Activated CD8-positive, alpha-beta memory T cell treated with anti-CD3 and anti-CD28 coated beads, Interleukin-2, amount 50 U/mL, for 48 hours (primary cell): Measurements from ENCODE around the gene PHF2.
A peak's percentile ranks its signal among the peaks of the same experiment; 100 is the strongest.
"Not testable (repeated sequence)": the region's sequence is repeated elsewhere in the genome, so short reads cannot be mapped to it uniquely, and the experiment has no call there.

ENCODE experiments used
- DNase-seq: peaks from one replicate; pipeline ENCODE4 v3.0.0-alpha.2; 2020

Gene PHF2

DNA sequence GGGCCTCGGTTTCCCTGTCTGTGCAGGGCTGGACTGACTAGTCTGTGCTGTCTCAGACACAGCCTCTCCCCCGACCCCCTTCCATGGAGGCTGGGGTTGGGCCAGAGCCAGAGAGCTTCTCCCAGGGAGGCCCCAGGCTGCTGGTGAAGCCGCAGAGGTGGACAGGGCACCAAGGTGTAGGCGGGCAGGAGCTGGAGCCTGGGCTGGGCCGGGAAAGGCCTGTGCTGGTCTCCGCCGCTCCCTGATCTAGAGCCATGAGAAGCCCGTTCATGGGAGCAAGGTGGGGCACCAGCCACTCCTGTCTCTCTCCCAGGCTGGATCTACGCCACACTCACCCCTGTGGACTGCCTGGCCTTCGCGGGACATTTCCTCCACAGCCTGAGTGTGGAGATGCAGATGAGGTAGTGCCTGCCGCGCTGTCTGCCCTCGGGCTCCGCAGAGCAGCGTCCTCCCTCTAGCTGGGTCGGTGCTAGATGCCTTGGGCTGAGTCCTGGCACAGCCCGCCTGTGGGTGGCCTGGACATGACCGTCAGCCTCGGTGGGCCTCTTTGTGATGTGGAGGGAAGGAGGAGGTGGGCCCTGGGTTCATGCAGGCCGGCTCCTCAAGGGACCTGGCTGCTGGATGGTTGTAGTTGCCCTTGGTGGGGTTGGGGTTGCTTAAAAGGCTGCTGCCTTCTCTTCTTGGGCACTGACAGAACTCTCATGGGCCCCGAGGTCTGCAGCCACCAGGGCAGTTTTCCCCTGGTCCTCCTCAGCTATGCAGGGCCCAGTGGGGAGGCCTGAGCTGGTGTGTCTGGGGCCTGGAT lies 79.4 kb downstream of the PHF2 start:
- no peak for DNase-seq

DNA sequence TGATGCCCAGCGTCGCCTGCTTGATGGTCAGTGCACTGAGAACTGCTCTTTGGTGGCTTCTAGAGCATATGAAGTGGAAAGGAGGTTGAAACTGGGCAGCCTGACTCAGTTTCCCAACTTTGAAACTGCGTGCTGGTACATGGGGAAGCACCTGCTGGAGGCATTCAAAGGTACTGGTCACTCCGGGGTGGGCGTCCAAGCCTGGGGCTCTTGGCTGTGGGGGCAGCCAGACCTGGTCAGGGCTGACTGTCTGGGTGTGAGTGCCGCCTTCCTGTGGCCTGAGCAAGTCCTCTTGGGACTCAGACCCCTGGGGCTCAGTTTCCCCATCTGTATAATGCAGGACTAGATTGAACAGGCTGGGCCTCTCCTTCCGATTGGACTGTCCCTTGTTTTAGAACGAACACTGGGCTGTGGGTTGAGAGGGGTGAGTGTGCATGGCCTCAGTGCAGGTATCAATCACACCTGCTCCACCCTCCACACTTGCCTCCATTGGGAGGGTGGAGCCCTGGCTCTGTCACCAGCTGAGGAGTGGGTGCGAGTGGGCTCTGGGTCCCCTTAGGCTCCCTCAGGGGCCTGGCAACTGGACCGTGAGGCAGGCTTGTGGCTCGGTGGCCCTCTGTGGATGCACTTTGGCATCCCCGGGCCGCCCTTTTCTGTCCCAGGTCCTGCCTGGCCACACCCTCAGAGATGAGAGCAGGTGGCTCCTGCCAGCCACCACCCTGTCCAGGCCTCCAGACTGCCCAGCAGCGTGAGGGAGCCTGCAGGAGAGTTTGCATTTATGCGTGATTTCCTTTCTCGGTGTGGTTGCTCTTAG lies 80.2 kb downstream of the PHF2 start:
- no peak for DNase-seq

DNA sequence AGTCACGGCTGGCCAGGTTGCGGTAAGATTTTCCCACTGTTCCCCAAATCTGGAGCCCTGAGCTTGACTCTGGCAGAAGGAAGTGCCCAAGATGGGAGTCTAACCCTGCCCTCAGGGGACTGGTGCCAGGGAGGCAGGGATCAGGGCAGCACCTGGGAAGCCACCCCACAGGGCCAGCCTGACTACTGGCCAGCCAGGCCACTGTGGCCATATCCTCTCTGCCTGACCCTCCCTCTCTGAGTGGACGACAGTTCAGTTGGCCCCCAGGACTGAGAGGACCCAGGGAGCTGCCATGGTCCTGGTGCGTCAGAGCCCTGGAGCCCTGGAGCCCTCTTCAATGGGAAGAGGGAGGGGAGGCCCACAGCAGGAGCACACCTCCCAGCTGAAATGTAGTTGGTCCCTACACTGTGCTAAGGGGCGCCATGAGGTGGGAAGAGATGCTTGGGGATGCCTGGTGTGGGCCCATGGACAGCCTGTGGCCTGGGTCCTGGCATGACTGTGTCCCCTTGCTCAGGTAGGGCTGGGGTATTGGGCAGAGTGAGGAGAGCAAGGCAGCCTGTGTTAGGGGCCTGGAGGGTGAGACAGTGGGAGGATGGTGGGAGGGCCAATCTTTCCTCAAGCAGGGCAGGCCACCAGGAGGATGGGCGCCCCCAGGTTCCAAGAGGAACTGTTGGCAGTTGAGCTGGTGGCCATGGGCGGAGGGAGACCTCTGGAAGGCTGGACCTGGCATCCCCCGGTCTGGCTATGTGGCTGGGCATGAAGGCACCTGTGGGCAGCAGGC lies 81.1 kb downstream of the PHF2 start:
- DNase-seq = no peak

DNA sequence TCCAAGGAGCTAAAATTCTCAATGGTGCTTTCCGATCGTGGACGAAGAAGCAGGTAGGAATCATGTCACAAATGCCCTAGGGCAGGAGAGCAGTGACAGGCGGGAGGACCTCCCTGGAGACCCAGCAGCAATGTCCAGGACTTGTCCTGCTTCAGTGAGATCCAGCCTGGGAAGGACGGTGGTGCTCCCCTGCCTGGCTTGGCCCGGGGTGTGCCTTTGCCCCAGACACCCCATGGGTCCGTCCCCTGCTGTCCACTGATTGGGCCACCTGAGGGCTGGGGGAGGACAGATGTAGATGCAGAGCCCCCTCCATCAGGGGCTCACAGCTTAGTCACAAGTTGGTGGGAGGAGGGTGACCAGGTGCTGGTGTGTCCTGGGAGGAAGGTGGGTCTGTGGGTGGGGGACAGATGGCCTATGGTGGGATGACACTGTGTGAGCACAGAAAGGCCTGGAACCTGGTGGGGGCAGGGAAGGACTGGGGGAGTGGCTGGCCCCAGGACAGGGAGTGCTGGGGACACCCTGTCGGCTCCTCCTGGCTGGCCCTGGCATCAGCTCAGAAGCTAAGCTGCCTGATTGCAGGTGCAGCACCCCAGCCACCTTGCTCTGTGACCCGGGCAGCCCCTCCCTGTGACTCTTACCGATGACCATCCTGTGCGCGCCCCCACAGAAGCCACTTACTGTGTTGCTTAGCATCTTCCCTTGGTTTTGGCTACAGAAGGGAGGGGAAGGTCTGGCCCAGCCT lies 82.0 kb downstream of the PHF2 start:
- DNase-seq = no peak

DNA sequence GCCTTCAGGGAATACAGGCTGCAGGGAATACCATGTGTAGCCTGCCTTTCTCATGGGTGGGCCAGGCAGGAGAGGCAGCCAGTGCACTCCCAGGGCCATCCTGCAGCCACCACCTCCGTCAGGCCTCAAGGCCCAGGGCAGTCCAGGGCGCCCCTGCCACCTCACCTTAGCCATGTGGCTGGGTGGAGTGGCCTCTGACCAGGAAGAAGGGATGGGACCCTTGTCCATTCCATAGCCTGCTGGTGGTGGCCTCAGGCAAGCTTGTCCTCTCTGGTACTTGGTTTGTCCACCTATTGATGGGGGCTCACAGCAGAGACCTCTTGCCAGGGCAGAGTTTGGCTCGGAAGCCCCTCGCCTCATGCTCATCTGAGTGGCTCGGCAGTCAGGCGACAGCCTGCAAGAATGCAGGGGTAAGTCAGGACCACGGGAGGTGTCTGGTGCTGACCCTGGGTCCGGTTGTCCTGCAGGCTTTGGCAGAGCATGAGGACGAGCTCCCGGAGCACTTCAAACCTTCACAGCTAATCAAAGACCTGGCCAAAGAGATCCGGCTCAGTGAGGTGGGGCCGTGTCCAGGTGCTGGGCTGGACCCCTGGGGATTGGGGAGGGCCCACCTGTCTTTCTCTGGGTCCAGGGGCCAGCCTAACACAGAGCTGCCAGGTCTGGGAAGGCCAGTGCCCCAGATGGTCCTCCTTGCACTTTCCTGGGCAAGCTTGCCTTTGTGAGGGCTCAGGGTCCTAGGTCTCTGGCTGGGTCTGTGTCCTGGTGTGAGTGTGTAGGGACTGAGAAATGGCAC lies 82.9 kb downstream of the PHF2 start:
- no peak for DNase-seq

DNA sequence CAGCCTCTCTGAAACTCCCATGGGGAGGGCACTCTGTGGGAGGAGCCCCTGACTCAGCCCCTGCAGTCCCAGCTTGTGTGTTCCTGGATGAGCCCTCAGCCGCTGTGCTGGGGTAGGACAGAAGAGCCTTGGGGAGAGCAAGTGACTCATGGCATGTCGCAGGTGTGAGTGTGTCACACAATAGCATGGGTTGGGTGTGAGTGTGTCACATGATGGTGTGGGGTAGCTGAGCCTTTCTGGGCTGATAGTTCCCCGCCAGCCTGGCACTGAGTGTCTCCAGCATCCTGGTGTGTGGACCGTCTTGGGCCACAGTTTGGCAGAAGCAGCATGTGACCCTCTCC lies 83.4 kb downstream of the PHF2 start:
- DNase-seq = no peak

DNA sequence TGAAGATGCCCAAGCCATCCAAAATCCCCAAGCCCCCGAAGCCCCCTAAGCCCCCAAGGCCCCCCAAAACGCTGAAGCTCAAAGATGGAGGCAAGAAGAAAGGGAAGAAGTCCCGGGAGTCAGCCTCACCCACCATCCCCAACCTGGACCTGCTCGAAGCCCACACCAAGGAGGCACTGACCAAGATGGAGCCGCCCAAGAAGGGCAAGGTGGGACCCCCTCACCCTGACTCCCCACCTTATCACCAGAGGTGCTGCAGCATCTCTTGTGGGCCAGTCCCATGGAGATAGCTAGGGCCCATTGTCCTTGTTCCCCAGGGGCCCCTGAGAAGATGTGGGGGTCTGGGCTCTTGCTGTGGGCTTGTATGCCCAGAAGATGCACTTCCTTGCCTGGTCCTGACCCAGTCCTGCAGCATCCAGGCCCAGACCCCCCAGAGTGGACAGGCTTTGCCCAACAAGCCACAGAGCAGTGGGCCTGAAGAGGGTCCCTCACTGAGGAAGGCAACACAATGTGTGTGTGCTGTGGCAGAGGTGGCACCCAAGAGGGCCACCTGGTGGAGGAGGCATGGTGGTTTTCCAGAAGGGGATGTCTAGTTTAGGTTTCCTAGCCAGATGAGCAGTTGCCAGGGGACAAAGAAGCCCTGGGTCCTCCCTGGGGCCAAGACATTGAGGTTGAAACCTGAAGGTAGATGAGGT lies 84.1 kb downstream of the PHF2 start:
- DNase-seq = no peak

DNA sequence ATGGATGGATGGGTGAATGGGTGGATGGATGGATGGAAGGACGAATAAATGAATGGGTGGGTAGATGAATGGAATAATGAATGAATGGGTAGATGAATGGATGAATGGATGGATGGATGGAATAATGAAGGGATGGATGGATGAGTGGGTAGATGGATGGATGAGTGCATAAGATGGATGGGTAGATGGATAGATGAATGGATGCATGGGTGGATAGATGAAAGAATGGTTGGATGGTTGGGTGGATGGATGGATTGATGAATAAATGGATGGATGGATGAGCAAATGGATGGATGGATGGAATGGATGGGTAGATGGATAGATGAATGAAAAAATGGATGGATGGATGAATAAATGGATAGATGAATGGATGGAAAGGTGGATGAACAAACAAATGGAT lies 85.2 kb downstream of the PHF2 start:
- no peak for DNase-seq

DNA sequence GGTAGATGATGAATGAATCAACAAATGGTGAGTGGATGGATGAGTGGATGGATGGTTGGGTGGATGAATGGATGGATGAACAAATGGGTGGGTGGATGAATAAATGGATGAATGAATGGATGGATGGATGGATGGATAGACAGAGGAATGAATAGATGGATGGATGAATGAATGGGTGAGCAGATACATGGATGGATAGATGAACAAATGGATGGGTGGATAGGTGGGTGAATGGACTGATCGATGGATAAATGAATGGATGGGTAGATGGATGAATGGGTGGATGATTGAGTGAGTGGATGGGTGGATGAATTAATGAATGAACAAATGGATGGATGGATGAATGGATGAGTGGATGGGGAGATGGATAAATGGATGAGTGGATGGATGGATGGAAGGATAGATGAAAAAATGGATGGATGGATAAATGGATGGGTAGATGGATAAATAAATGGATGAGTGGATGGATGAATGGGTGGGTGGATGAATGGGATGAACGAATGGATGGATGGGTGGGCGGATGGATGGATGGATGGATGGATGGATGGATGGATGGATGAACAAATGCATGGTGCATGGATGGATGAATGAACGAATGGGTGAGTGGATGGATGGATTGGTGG lies 85.7 kb downstream of the PHF2 start:
- no peak for DNase-seq

DNA sequence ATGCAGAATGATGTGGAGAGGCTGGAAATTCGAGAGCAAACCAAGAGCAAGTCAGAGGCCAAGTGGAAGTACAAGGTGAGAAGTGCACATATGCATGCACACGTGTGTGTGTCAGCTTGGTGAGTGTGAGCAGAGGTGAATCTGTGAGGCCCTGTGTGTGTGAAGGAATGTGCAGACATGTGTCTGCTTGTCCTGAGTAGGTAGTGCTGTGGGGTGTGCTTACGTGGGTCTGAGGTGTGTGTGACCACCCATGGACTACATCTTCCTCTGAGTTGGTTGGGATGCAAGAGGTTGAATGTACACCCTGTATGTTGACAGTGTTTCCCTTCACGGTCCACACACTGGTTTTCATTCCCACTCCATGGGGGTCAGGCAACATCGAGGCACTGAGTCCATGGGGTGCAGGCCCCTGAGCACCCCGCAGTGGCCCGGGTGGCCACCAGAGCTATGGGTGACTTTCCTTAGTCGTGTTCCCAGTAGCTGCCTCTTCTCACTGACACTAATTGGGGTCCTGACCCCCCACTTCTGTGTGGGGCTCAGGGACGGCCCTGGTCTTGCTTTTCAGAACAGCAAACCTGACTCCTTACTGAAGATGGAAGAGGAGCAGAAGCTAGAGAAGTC lies 86.7 kb downstream of the PHF2 start:
- no peak for DNase-seq

DNA sequence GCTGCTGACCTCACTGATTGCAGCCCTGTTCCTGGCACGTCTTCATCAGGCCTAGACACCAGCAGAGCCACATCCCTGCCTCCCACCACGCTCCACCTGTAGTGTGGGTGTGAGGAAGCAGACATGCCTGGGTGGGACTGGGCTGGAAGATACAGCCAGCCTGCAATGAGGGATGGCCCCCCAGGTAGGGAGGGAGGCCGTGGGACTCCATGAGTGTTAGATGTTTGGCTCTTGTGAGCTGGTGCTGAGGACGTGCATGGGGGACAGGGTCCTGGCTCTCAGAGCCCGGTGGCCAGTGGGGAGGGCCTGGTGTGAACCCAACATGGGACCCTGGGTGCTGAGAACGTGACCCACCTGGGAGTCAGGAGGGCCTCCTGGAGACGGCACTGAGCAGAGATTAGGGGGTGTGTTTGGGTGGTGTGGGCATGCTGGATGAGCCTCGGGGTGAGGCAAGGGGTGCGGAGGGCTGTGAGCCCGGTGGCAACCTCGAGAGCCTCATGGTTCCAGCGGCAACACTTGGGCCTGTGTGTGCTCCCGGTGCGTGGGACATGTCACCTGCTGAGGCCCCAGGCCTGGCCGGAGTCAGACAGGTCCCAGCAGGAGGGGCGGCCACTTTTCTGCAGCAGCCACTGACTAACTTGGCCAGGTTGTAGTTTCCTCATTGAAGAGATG lies 87.6 kb downstream of the PHF2 start:
- DNase-seq = no peak

DNA sequence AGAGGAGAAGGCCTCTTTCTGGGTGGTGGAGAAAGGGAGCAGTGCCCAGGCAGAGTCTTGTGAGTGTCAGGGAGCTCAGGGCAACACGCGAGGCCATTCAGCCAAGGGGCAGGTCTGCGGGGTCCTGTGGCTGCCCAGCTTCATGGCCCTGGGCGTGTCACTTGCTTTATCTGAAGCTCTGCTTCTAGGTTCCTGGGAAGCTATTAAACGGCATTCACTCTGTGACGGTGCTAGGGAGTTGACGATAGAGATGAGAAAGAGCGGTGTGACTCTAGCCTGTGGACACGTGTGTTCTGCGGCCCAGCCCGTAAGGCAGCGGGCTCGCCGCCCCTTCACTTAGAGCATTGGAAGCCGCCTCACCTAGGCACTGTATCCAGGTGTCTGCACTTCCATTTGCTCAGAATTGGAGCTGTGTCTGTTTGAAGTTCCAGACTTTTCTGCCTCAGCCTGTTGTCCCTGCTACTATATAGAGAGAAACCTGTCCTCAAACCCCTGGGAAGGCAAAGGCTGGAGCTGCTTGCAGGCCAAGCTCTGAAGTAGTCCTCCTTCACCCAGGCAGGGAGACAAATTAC lies 88.3 kb downstream of the PHF2 start:
- DNase-seq = no peak

DNA sequence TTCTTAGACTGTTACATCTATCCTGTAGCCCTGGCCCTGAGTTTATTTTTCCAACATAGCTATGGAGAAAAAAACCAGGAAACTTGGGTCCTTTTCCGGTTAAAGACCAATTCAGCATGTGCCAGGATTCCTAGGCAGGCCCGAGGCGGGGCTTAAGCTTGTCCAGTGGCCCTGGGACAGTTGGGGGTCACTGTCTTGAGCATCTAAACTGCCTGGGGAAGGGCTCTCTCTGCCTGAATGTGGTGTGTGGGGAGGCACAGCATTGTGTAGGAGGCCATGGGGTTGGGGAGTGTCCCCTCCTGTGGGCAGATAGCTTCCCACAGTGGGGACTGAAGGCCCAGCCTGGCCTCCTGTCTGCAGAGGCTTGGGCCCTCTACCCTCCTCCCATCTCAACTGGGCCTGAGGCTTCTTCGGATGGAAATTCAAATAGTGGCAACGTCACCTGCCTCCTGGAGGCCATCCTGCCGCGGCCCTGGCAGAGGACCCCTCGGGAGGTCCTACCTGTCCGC lies 88.8 kb downstream of the PHF2 start:
- DNase-seq = no peak

DNA sequence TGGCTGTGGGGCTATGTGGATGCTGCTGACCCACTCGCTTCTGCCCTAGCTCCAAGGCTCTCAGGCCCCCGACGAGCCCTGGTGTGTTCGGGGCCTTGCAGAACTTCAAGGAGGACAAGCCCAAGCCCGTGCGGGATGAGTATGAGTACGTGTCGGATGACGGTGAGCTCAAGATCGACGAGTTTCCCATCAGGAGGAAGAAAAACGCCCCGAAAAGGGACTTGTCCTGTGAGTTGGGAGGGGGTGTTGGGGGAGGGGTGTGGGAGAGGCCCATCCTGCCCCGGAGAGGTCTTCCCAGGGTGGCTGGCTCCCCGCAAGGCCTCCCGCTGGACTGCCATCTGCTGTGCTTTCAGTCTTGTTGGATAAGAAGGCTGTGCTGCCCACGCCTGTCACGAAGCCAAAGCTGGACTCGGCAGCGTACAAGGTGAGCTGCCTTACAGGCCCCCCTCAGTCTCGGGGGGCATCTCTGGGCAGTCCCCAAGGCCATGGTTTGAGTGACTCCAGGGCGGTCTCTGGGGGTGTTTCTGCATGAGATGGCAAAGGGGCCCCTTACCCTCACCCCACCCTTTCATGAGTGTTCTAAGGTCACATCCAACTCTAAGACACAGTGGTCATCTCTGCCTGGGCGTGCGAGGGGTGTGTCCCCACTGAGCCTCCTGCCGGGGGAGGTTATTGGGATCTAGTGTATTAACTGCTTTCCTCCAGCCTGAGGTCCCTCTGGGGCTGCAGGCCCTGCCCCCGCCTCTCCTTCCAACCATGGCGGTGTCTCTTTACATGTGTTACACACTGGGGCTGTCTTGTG lies 89.5 kb downstream of the PHF2 start:
- DNase-seq = no peak

DNA sequence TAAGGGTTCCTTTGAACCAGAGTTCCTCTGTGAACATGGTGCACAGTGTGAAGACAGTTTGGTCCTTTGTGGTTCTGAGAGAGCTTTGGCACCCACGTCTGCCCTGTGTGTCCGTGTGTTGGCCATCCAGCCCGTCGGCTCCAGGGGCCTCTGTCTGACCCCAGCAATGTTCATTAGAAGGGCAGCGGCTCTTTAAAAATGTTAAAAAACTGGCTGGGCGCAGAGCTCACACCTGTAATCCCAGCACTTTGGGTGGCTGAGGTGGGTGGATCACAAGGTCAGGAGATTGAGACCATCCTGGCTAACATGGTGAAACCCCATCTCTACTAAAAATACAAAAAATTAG lies 90.0 kb downstream of the PHF2 start:
- DNase-seq = not testable (repeated sequence)

DNA sequence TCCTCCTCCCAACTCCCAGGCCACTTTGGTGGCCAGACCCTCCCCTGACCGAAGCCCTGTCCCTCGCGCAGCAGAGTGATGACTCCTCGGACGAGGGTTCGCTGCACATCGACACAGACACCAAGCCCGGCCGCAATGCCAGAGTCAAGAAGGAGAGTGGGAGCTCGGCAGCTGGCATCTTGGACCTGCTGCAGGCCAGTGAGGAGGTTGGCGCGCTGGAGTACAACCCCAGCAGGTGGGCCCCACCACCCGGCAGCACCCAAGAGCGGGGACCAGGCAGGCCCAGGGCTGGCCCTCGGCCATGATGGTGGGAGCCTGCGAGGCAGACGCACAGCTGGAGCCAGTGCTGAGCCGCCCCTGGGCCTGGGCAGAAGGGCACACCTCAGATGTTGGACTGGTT lies 90.6 kb downstream of the PHF2 start:
- no peak for DNase-seq

DNA sequence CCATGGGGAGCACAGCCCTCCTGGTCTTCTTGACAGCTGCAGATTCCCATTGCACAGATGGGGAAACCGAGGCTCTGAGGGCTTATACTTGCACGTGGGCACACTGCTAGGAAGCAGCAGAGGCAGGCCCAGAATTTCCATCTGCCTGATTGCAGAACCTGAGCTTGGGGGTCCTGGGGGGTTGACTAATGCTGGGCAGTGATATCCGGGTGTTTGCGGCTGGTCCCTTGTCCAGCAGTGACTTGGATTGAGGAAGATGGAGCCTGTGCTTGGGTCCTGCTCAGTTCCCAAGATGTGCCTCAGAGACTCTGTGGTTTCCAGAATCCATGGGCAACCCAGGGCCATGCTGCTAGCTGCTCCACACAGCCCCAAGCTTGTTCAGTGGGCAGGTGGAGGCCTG lies 91.2 kb downstream of the PHF2 start:
- no peak for DNase-seq

DNA sequence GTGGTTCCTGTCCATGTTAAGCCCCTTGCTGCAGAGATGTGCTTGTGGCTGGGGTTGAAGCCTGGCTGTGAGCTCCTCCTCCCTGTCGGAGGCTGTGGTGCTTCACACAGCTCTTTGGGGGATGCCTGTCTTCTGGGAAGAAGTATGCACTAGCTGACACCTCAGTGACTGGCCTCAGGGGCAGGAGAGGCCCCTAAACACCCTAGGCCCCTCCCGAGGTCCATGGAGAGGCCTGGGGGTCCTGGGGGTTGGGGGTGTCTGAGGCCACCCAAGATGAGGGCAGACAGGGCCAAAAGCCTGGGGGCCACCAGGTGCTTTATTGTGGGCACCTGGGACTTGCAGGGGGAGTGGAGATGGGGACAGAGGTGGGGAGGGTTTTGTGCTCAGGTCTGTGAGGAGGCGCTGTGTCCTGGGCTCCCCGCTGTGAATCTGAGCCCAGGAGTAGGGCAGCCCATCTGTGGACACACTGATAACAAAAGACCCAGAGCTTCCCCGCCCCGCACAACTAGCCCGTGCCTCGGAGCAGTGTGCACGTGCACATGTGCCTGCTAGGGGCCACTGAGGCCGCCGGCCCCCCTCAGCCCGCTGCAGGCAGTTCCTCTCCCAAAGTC lies 92.0 kb downstream of the PHF2 start:
- peak; percentile 40 for DNase-seq
